AG20443 (cell line): Measurements from ENCODE around the gene CSNK1G3.
"Not testable (repeated sequence)": the region's sequence is repeated elsewhere in the genome, so short reads cannot be mapped to it uniquely, and the experiment has no call there.

Experiments used
- DNase-seq: peaks from one replicate; pipeline ENCODE4 v3.0.0; 2012; ENCODE audit warnings: low spot score, mixed read lengths

CSNK1G3 gene

GRCh38 chr5:123511648-123512605, at the start of gene CSNK1G3:
Gene CSNK1G3, plus strand, starts transcription at chr5:123512177. Its CDS starts 33,487 bp downstream, at chr5:123545664.
- peak; percentile 97 for DNase-seq

GRCh38 chr5:123466839-123467238, 45.1 kb upstream of the CSNK1G3 start:
- DNase-seq = not testable (repeated sequence)

- DNase-seq = no peak
Observed at GRCh38 chr5:123471385-123471784, 40.6 kb upstream of the CSNK1G3 start.

GRCh38 chr5:123472150-123472924, 39.6 kb upstream of the CSNK1G3 start:
- DNase-seq = no peak

GRCh38 chr5:123474228-123474627, 37.7 kb upstream of the CSNK1G3 start:
- DNase-seq = no peak

GRCh38 chr5:123476731-123477130, 35.2 kb upstream of the CSNK1G3 start:
- DNase-seq = peak; percentile 29

GRCh38 chr5:123478546-123478945, 33.4 kb upstream of the CSNK1G3 start:
- no peak for DNase-seq

GRCh38 chr5:123482258-123482657, 29.7 kb upstream of the CSNK1G3 start:
- no peak for DNase-seq

- DNase-seq = no peak
Observed at GRCh38 chr5:123483446-123484077, 28.4 kb upstream of the CSNK1G3 start.

- DNase-seq = no peak
Observed at GRCh38 chr5:123485275-123485674, 26.7 kb upstream of the CSNK1G3 start.

GRCh38 chr5:123486951-123487655, 24.9 kb upstream of the CSNK1G3 start:
- DNase-seq = peak; percentile 45

GRCh38 chr5:123490974-123491373, 21.0 kb upstream of the CSNK1G3 start:
- DNase-seq = no peak

GRCh38 chr5:123495211-123495610, 16.8 kb upstream of the CSNK1G3 start:
- not testable (repeated sequence) for DNase-seq

GRCh38 chr5:123496892-123497291, 15.1 kb upstream of the CSNK1G3 start:
- peak; percentile 25 for DNase-seq

- DNase-seq = peak; percentile 38
Observed at GRCh38 chr5:123500471-123500870, 11.5 kb upstream of the CSNK1G3 start.

- no peak for DNase-seq
Observed at GRCh38 chr5:123502120-123502519, 9.9 kb upstream of the CSNK1G3 start.

- DNase-seq = no peak
Observed at GRCh38 chr5:123503299-123503698, 8.7 kb upstream of the CSNK1G3 start.

GRCh38 chr5:123505633-123506032, 6.3 kb upstream of the CSNK1G3 start:
- DNase-seq = no peak

GRCh38 chr5:123508441-123508840, 3.5 kb upstream of the CSNK1G3 start:
- DNase-seq = no peak

- DNase-seq = peak; percentile 21
Observed at GRCh38 chr5:123511290-123511647, 708 bp upstream of the CSNK1G3 start.

- peak; percentile 38 for DNase-seq
Observed at GRCh38 chr5:123512611-123513461, 859 bp downstream of the CSNK1G3 start.
